ENCODE results near the gene BRD7.
A peak's percentile ranks its signal among the peaks of the same experiment; 100 is the strongest.

BRD7 gene

GRCh38 chr16:50368410-50369132, at the start of gene BRD7:
TSS of gene BRD7 (minus strand) at chr16:50368988. CDS start at chr16:50368774, 214 bp downstream.
- peaks cover 40% of the 10 kb centered on the region for H3K4me1 Mint-ChIP-seq (ENCODE audit: low read depth)
- no peaks in the 10 kb centered on the region for H3K9me3 Mint-ChIP-seq

GRCh38 chr16:50416388-50416787, 47.6 kb upstream of the BRD7 start:
- Mint-ChIP-seq H3K36me3 (ENCODE audit: low read depth) (no peaks in the 10 kb centered on the region), H3K4me3 (no peak overlapping the region), H3K9me3 (peaks cover 46% of the 10 kb centered on the region), H3K4me1 (ENCODE audit: low read depth) (no peaks in the 10 kb centered on the region), H3K27me3 (ENCODE audit: low read depth) (peaks cover 6% of the 10 kb centered on the region), H3K27ac (no peak overlapping the region)

More at GRCh38 chr16:50368410-50369132, at the start of gene BRD7:
- H3K27me3 Mint-ChIP-seq (ENCODE audit: low read depth) = peaks cover 2% of the 10 kb centered on the region
- peaks cover 25% of the 10 kb centered on the region for H3K36me3 Mint-ChIP-seq (ENCODE audit: low read depth)
- peak within 1 kb of the TSS; percentile 84 for H3K27ac Mint-ChIP-seq
- H3K4me3 Mint-ChIP-seq = peak within 1 kb of the TSS; percentile 95

- H3K27me3 Mint-ChIP-seq (ENCODE audit: low read depth) = peaks cover 6% of the 10 kb centered on the region
- H3K36me3 Mint-ChIP-seq (ENCODE audit: low read depth) = no peaks in the 10 kb centered on the region
- H3K4me3 Mint-ChIP-seq = no peak overlapping the region
- peaks cover 30% of the 10 kb centered on the region for H3K9me3 Mint-ChIP-seq
- H3K27ac Mint-ChIP-seq = no peak overlapping the region
- no peaks in the 10 kb centered on the region for H3K4me1 Mint-ChIP-seq (ENCODE audit: low read depth)
Measured at GRCh38 chr16:50414152-50414551, 45.4 kb upstream of the BRD7 start.

- H3K9me3 Mint-ChIP-seq = peaks cover 4% of the 10 kb centered on the region
- no peaks in the 10 kb centered on the region for H3K36me3 Mint-ChIP-seq (ENCODE audit: low read depth)
- no peak overlapping the region for H3K27ac Mint-ChIP-seq
- H3K4me1 Mint-ChIP-seq (ENCODE audit: low read depth) = no peaks in the 10 kb centered on the region
- no peaks in the 10 kb centered on the region for H3K27me3 Mint-ChIP-seq (ENCODE audit: low read depth)
- no peak overlapping the region for H3K4me3 Mint-ChIP-seq
Measured at GRCh38 chr16:50411034-50411433, 42.2 kb upstream of the BRD7 start.

- Mint-ChIP-seq H3K36me3 (ENCODE audit: low read depth) (no peaks in the 10 kb centered on the region), H3K27ac (no peak overlapping the region)
Measured at GRCh38 chr16:50408001-50408561, 39.3 kb upstream of the BRD7 start.

GRCh38 chr16:50407351-50407750, 38.6 kb upstream of the BRD7 start:
- no peaks in the 10 kb centered on the region for H3K4me1 Mint-ChIP-seq (ENCODE audit: low read depth)

More at GRCh38 chr16:50408001-50408561, 39.3 kb upstream of the BRD7 start:
- no peaks in the 10 kb centered on the region for H3K4me1 Mint-ChIP-seq (ENCODE audit: low read depth)
- no peaks in the 10 kb centered on the region for H3K27me3 Mint-ChIP-seq (ENCODE audit: low read depth)
- H3K9me3 Mint-ChIP-seq = no peaks in the 10 kb centered on the region
- no peak overlapping the region for H3K4me3 Mint-ChIP-seq

GRCh38 chr16:50403491-50403890, 34.7 kb upstream of the BRD7 start:
- Mint-ChIP-seq H3K36me3 (ENCODE audit: low read depth) (no peaks in the 10 kb centered on the region), H3K4me3 (no peak overlapping the region), H3K9me3 (no peaks in the 10 kb centered on the region), H3K4me1 (ENCODE audit: low read depth) (no peaks in the 10 kb centered on the region), H3K27me3 (ENCODE audit: low read depth) (no peaks in the 10 kb centered on the region), H3K27ac (no peak overlapping the region)

More at GRCh38 chr16:50407351-50407750, 38.6 kb upstream of the BRD7 start:
- Mint-ChIP-seq H3K27me3 (ENCODE audit: low read depth) (no peaks in the 10 kb centered on the region), H3K27ac (no peak overlapping the region), H3K4me3 (no peak overlapping the region), H3K9me3 (no peaks in the 10 kb centered on the region), H3K36me3 (ENCODE audit: low read depth) (no peaks in the 10 kb centered on the region)

- H3K4me1 Mint-ChIP-seq (ENCODE audit: low read depth) = no peaks in the 10 kb centered on the region
- no peaks in the 10 kb centered on the region for H3K36me3 Mint-ChIP-seq (ENCODE audit: low read depth)
- H3K4me3 Mint-ChIP-seq = no peak overlapping the region
- no peak overlapping the region for H3K27ac Mint-ChIP-seq
- H3K27me3 Mint-ChIP-seq (ENCODE audit: low read depth) = no peaks in the 10 kb centered on the region
- no peaks in the 10 kb centered on the region for H3K9me3 Mint-ChIP-seq
Measured at GRCh38 chr16:50402298-50402895, 33.6 kb upstream of the BRD7 start.

GRCh38 chr16:50401355-50401754, 32.6 kb upstream of the BRD7 start:
- Mint-ChIP-seq H3K27ac (no peak overlapping the region), H3K4me1 (ENCODE audit: low read depth) (no peaks in the 10 kb centered on the region), H3K4me3 (no peak overlapping the region), H3K36me3 (ENCODE audit: low read depth) (no peaks in the 10 kb centered on the region), H3K9me3 (no peaks in the 10 kb centered on the region), H3K27me3 (ENCODE audit: low read depth) (no peaks in the 10 kb centered on the region)

- Mint-ChIP-seq H3K36me3 (ENCODE audit: low read depth) (no peaks in the 10 kb centered on the region), H3K9me3 (no peaks in the 10 kb centered on the region), H3K4me3 (no peak overlapping the region), H3K4me1 (ENCODE audit: low read depth) (no peaks in the 10 kb centered on the region), H3K27me3 (ENCODE audit: low read depth) (no peaks in the 10 kb centered on the region), H3K27ac (no peak overlapping the region)
Measured at GRCh38 chr16:50400967-50401348, 32.2 kb upstream of the BRD7 start.

GRCh38 chr16:50400312-50400966, 31.7 kb upstream of the BRD7 start:
- no peaks in the 10 kb centered on the region for H3K9me3 Mint-ChIP-seq
- H3K4me3 Mint-ChIP-seq = no peak overlapping the region
- H3K4me1 Mint-ChIP-seq (ENCODE audit: low read depth) = peaks cover 2% of the 10 kb centered on the region
- H3K27me3 Mint-ChIP-seq (ENCODE audit: low read depth) = no peaks in the 10 kb centered on the region
- H3K36me3 Mint-ChIP-seq (ENCODE audit: low read depth) = no peaks in the 10 kb centered on the region
- H3K27ac Mint-ChIP-seq = no peak overlapping the region

- Mint-ChIP-seq H3K36me3 (ENCODE audit: low read depth) (no peaks in the 10 kb centered on the region), H3K27ac (no peak overlapping the region), H3K4me3 (no peak overlapping the region), H3K4me1 (ENCODE audit: low read depth) (peaks cover 5% of the 10 kb centered on the region), H3K9me3 (no peaks in the 10 kb centered on the region), H3K27me3 (ENCODE audit: low read depth) (no peaks in the 10 kb centered on the region)
Measured at GRCh38 chr16:50399411-50399810, 30.6 kb upstream of the BRD7 start.

GRCh38 chr16:50398336-50398735, 29.5 kb upstream of the BRD7 start:
- Mint-ChIP-seq H3K36me3 (ENCODE audit: low read depth) (no peaks in the 10 kb centered on the region), H3K27ac (no peak overlapping the region), H3K4me1 (ENCODE audit: low read depth) (peaks cover 5% of the 10 kb centered on the region), H3K9me3 (no peaks in the 10 kb centered on the region), H3K4me3 (no peak overlapping the region), H3K27me3 (ENCODE audit: low read depth) (no peaks in the 10 kb centered on the region)

- Mint-ChIP-seq H3K27me3 (ENCODE audit: low read depth) (no peaks in the 10 kb centered on the region), H3K9me3 (no peaks in the 10 kb centered on the region), H3K4me3 (no peak overlapping the region), H3K4me1 (ENCODE audit: low read depth) (peaks cover 5% of the 10 kb centered on the region), H3K36me3 (ENCODE audit: low read depth) (no peaks in the 10 kb centered on the region), H3K27ac (no peak overlapping the region)
Measured at GRCh38 chr16:50396761-50397535, 28.2 kb upstream of the BRD7 start.
